Measurements from ENCODE around the gene PCDH9. TPM values are rescaled to one million over a fixed set of nuclear protein-coding genes. Genes with fewer than 3 reads are reported as not detected.

Gene PCDH9
- total and polyA plus RNA-seq, 2 of the 13 experiments (the other 11 are each of a cell fraction or from before 2014, with no cell fraction given) = 0.09 TPM; not detected in 1

DNA sequence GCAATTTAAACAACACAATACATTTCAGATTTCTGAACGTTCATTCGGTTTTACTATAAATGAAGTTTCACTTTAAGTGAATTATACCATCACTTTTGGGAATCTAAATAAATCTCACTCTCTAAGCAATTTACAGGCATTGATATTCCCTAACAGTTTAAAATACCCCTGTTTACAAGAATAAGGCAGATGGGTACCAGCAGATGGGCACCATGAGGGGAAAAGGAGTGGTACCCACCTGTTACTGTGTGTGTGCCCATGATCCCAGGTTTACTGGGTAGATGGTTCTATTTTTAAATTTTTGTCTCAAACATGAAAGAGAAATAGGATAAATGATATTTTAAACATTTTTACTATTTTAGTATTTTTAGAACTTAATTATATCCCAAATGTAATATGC is 212.9 kb downstream of the PCDH9 start:
- Histone ChIP-seq H3K4me3 (replicated peaks in 1 of 3; ENCODE audit: insufficient read depth in 1 of 3, low read depth in 2 of 3, low read length in 3 of 3) (no peak overlapping the region), H2AFZ (ENCODE audit: low read length) (no peak overlapping the region), H3K4me1 (ENCODE audit: insufficient read depth, low read length) (no peaks in the 10 kb centered on the region), H3K9me3 (ENCODE audit: low read length) (no peaks in the 10 kb centered on the region), H4K20me1 (ENCODE audit: insufficient read depth, low read length) (no peaks in the 10 kb centered on the region), H3K27ac (ENCODE audit: extremely low read length, insufficient read depth, low read length) (no peak overlapping the region), H3K4me2 (ENCODE audit: low read depth, low read length) (no peak overlapping the region), H3K27me3 (ENCODE audit: control insufficient read depth in 1 of 2, insufficient read depth in 2 of 2, low read length in 2 of 2) (no peaks in the 10 kb centered on the region), H3K79me2 (ENCODE audit: insufficient read depth, low read length) (no peaks in the 10 kb centered on the region), H3K9ac (ENCODE audit: insufficient read depth, low read depth, low read length) (no peak overlapping the region), H3K36me3 (replicated peaks in 1 of 2; ENCODE audit: control insufficient read depth in 1 of 2, insufficient read depth in 2 of 2, low read length in 2 of 2) (no peaks in the 10 kb centered on the region)
- ChIA-PET CTCF (ENCODE audit: low intra/inter-chr PET ratio, low total read pairs) (no interaction called here), POLR2A (no interaction called here)
- no TSS peak for BruUV-seq (replicated peaks)
- ATAC-seq (no peak), FAIRE-seq (no peak), DNase-seq (ENCODE audit: low spot score) (no peak)
- intact Hi-C loops (cut with micrococcal nuclease; ENCODE audit: unreplicated experiment) = no loop called here
- in situ Hi-C loops (cut with HindIII; ENCODE audit: extremely low pct_ligation_motif_present, low pct_unique_long_range_greater_than_20kb) = no loop called here
- no peak for TF ChIP-seq HOXA3 (CRISPR knock-in tag; IDR thresholded peaks at IDR 0.05)
- TF ChIP-seq, protein P1, sequence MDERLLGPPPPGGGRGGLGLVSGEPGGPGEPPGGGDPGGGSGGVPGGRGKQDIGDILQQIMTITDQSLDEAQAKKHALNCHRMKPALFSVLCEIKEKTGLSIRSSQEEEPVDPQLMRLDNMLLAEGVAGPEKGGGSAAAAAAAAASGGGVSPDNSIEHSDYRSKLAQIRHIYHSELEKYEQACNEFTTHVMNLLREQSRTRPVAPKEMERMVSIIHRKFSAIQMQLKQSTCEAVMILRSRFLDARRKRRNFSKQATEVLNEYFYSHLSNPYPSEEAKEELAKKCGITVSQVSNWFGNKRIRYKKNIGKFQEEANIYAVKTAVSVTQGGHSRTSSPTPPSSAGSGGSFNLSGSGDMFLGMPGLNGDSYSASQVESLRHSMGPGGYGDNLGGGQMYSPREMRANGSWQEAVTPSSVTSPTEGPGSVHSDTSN (CRISPR knock-in tag; IDR thresholded peaks at IDR 0.05) = no peak
- no peak for TF ChIP-seq SOX5 (CRISPR knock-in tag; IDR thresholded peaks at IDR 0.05; ENCODE audit: borderline replicate concordance)
- TF ChIP-seq, protein P2, sequence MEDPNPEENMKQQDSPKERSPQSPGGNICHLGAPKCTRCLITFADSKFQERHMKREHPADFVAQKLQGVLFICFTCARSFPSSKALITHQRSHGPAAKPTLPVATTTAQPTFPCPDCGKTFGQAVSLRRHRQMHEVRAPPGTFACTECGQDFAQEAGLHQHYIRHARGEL (CRISPR knock-in tag; IDR thresholded peaks at IDR 0.05) = no peak
- TF ChIP-seq U2AF2 (IDR thresholded peaks at IDR 0.05; ENCODE audit: low read depth, low read length) = no peak
- no peak for TF ChIP-seq RFX1 (IDR thresholded peaks at IDR 0.05)
- no peak for TF ChIP-seq ZBTB21 (CRISPR knock-in tag; IDR thresholded peaks at IDR 0.05)
- TF ChIP-seq ZNF296 (CRISPR knock-in tag; conservative IDR thresholded peaks at IDR 0.05) = no peak
- TF ChIP-seq KDM2A (CRISPR knock-in tag; IDR thresholded peaks at IDR 0.05; ENCODE audit: borderline replicate concordance, low read depth) = no peak
- no peak for TF ChIP-seq ZNF350 (CRISPR knock-in tag; IDR thresholded peaks at IDR 0.05; ENCODE audit: borderline replicate concordance, low read depth)
- no peak for TF ChIP-seq ZNF280D (CRISPR knock-in tag; IDR thresholded peaks at IDR 0.05)
- TF ChIP-seq CCAR2 (optimal IDR thresholded peaks at IDR 0.05; ENCODE audit: low read depth, low read length) = no peak
- no peak for TF ChIP-seq ZNF34 (CRISPR knock-in tag; IDR thresholded peaks at IDR 0.05; ENCODE audit: borderline replicate concordance)
- no peak for TF ChIP-seq ZNF20 (CRISPR knock-in tag; IDR thresholded peaks at IDR 0.05)
- no peak for TF ChIP-seq ELF3 (CRISPR knock-in tag; IDR thresholded peaks at IDR 0.05)
- 0% methylated on average over 2 of the region's 2 CpGs for WGBS (ENCODE audit: low lambda C conversion rate)
